Tibial nerve (tissue), 4 donors: ENCODE data around the gene KCNC3.

ENCODE experiments used
- EP300 ChIP-seq, 2 donors: sonication (generic); formaldehyde crosslinking; IDR thresholded peaks; one replicate each; pipeline ENCODE4 v1.6.1; 2017; ENCODE audit warnings: antibody characterized with exemption in 2 of 2, mild to moderate bottlenecking in 1 of 2
- TF ChIP-seq, protein P1 (sequence below), 5 experiments: fragments of 200-600 bp in 3 of 5; fragments of 450-650 bp in 2 of 5; sonication (generic) in 3 of 5; IDR thresholded peaks; one replicate each; pipeline ENCODE4 v1.5.1; 2016 to 2019; ENCODE audit warnings: antibody characterized with exemption in 5 of 5, mild to moderate bottlenecking in 3 of 5, moderate library complexity in 2 of 5

DNA sequence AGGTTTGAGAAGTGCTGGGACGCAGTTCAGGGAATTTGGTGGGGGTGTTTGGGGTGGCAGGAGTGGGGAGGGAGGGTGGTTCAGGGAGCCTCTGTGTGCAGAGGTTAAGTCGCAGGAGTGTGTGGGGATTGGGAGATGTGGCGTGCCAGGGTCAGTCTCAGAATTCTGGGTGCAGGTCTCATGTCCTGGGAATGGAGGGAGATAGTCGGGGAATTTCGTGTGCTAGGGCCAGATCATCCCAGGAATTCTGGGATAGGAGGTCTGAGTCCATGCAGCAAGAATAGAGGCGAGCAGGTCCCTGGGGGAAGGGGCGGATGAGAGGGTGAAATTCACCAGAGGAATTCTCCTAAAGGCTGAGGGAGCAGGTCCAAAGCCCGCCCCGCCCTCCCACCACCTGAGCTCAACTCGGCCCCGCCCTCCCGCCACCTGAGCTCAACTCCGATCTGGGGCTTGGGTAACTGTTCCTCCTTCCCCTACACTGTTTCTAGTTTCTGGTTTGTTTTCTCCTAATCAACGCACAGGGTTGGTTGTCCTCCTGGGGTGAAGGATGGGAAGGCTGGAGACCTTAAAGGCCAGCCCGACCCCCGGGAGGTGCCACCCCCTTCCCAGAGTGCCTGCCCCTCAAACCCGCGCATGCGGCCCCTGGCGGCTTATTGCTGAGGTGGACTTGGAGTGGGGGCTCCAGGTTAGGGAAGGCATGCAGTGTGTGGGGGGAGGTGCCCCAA is 15.2 kb downstream of the KCNC3 start:
- TF ChIP-seq, protein P1, sequence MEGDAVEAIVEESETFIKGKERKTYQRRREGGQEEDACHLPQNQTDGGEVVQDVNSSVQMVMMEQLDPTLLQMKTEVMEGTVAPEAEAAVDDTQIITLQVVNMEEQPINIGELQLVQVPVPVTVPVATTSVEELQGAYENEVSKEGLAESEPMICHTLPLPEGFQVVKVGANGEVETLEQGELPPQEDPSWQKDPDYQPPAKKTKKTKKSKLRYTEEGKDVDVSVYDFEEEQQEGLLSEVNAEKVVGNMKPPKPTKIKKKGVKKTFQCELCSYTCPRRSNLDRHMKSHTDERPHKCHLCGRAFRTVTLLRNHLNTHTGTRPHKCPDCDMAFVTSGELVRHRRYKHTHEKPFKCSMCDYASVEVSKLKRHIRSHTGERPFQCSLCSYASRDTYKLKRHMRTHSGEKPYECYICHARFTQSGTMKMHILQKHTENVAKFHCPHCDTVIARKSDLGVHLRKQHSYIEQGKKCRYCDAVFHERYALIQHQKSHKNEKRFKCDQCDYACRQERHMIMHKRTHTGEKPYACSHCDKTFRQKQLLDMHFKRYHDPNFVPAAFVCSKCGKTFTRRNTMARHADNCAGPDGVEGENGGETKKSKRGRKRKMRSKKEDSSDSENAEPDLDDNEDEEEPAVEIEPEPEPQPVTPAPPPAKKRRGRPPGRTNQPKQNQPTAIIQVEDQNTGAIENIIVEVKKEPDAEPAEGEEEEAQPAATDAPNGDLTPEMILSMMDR (IDR thresholded peaks at IDR 0.05), result no peak
- TF ChIP-seq EP300 (IDR thresholded peaks at IDR 0.05), result no peak
